ENCODE results near the gene SPP1.

SPP1 gene

GRCh38 chr4:87956501-87956900, 19.0 kb upstream of the SPP1 start:
- DNase-seq = no peak

GRCh38 chr4:87957061-87957460, 18.5 kb upstream of the SPP1 start:
- no peak for DNase-seq

GRCh38 chr4:87961993-87962392, 13.5 kb upstream of the SPP1 start:
- DNase-seq = no peak

- no peak for DNase-seq
Observed at GRCh38 chr4:87962398-87963146, 12.9 kb upstream of the SPP1 start.

- no peak for DNase-seq
Observed at GRCh38 chr4:87965501-87965975, 10.0 kb upstream of the SPP1 start.

- DNase-seq = no peak
Observed at GRCh38 chr4:87966095-87966496, 9.4 kb upstream of the SPP1 start.

GRCh38 chr4:87967193-87967592, 8.3 kb upstream of the SPP1 start:
- no peak for DNase-seq

GRCh38 chr4:87970121-87970520, 5.4 kb upstream of the SPP1 start:
- no peak for DNase-seq

- no peak for DNase-seq
Observed at GRCh38 chr4:87971866-87972265, 3.6 kb upstream of the SPP1 start.

- DNase-seq = peak; percentile 66
Observed at GRCh38 chr4:87973283-87974169, 2.0 kb upstream of the SPP1 start.

- DNase-seq = no peak
Observed at GRCh38 chr4:87974856-87975462, 555 bp upstream of the SPP1 start.

- no peak for DNase-seq
Observed at GRCh38 chr4:87977521-87978278, 2.2 kb downstream of the SPP1 start.

GRCh38 chr4:87978681-87979080, 3.2 kb downstream of the SPP1 start:
- peak; percentile 86 for DNase-seq

- no peak for DNase-seq
Observed at GRCh38 chr4:87979810-87980209, 4.3 kb downstream of the SPP1 start.

GRCh38 chr4:87981486-87981885, 6.0 kb downstream of the SPP1 start:
- no peak for DNase-seq

GRCh38 chr4:87982036-87982435, 6.5 kb downstream of the SPP1 start:
- peak; percentile 53 for DNase-seq

- DNase-seq = no peak
Observed at GRCh38 chr4:87982446-87983010, 7.0 kb downstream of the SPP1 start.

- DNase-seq = no peak
Observed at GRCh38 chr4:87983996-87984395, 8.5 kb downstream of the SPP1 start.

- peak; percentile 74 for DNase-seq
Observed at GRCh38 chr4:87985097-87985886, 9.8 kb downstream of the SPP1 start.

- DNase-seq = no peak
Observed at GRCh38 chr4:87985887-87986200, 10.3 kb downstream of the SPP1 start.

GRCh38 chr4:87986508-87986907, 11.0 kb downstream of the SPP1 start:
- DNase-seq = no peak

GRCh38 chr4:87989765-87990164, 14.3 kb downstream of the SPP1 start:
- DNase-seq = no peak

All from inflammatory macrophage treated with lipopolysaccharide for 4 hours (primary cell).